ENCODE measurements around the gene MPHOSPH9. TPM values are rescaled to one million over a fixed set of nuclear protein-coding genes. Genes with fewer than 3 reads are reported as not detected.

MPHOSPH9 gene
- total RNA-seq, 4 donors from 2014 or later = 11.5 to 26.8 (median 14.7) TPM

GRCh38 chr12:123148223-123148622 is 84.7 kb downstream of the MPHOSPH9 start:
- no peaks in the 10 kb centered on the region for H3K36me3 ChIP-seq
- peaks cover 0 to 58% (median 30%) of the 10 kb centered on the region in 3 donors for H3K4me1 ChIP-seq
- TF ChIP-seq CTCF (IDR thresholded peaks at IDR 0.05) (no peak), POLR2A (IDR thresholded peaks at IDR 0.05) (no peak), POLR2AphosphoS5 (IDR thresholded peaks at IDR 0.05) (no peak), EP300 (IDR thresholded peaks at IDR 0.05) (no peak)
- H3K27me3 ChIP-seq = no peaks in the 10 kb centered on the region
- peak overlapping the region in 2 of 4 donors; percentile 93 to 96 for H3K27ac ChIP-seq
- no peaks in the 10 kb centered on the region for H3K9me3 ChIP-seq
- H3K4me3 ChIP-seq = no peak overlapping the region
- 57 to 71% methylated on average over 7 of the region's 9 CpGs for WGBS, 2 donors (ENCODE audit: low coverage in 1 of 2)
- no peak for ATAC-seq

- H3K4me1 ChIP-seq = peaks cover 5 to 77% (median 54%) of the 10 kb centered on the region in 3 donors
- 81% methylated on average over 2 of the region's 2 CpGs; no CpG with 5 or more reads in 1 of the 2 donors for WGBS, 2 donors (ENCODE audit: low coverage in 1 of 2)
- H3K27ac ChIP-seq = peak overlapping the region in 3 of 4 donors; percentile 11 to 19 (median 11)
- TF ChIP-seq POLR2AphosphoS5 (IDR thresholded peaks at IDR 0.05) (no peak), CTCF (IDR thresholded peaks at IDR 0.05) (no peak), EP300 (IDR thresholded peaks at IDR 0.05) (no peak), POLR2A (IDR thresholded peaks at IDR 0.05) (no peak)
- H3K27me3 ChIP-seq = no peaks in the 10 kb centered on the region
- no peaks in the 10 kb centered on the region for H3K9me3 ChIP-seq
- H3K36me3 ChIP-seq = no peaks in the 10 kb centered on the region
- no peak overlapping the region for H3K4me3 ChIP-seq
- no peak for ATAC-seq
These were observed 87.7 kb downstream of the MPHOSPH9 start for GRCh38 chr12:123145211-123145610.

DNA sequence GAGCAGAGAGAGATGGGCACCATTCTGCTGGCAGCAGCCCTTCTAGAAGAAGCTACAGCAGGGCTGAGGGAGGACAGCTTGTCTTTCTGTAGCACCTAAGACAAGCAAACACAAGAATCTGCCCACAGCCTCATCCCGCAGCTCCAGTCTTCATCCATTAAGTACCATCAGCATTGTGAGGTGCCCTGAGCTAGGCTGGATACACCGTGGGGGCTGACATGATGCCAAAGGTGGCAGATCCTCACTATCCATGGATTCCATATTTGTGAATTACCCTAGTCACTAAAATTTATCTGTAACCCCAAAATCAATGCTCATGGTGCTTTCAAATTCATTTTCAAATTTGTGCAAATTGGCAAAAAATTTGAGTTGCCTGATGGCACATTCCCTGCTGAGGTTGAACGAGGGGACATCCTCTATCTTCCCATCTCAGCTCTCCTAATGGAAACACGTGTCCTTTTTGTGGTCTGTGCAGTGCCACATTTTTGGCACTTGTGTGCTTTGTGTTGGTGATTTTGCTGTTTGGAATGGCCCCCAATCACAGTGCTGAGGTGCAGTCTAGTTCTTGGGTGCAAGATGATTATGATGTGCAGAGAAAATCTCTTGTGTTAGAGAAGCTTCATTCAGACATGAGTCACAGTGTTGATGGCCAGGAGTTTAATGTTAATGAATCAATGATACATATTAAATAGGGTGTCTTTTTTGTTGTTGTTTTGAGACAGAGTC is 89.0 kb downstream of the MPHOSPH9 start:
- peaks cover 10 to 77% (median 47%) of the 10 kb centered on the region in 3 donors for H3K4me1 ChIP-seq
- no peaks in the 10 kb centered on the region for H3K27me3 ChIP-seq
- H3K9me3 ChIP-seq = no peaks in the 10 kb centered on the region
- H3K4me3 ChIP-seq = no peak overlapping the region
- no peaks in the 10 kb centered on the region for H3K36me3 ChIP-seq
- ATAC-seq = no peak
- no peak for TF ChIP-seq POLR2A (IDR thresholded peaks at IDR 0.05)
- TF ChIP-seq CTCF (IDR thresholded peaks at IDR 0.05) = no peak
- no peak for TF ChIP-seq EP300 (IDR thresholded peaks at IDR 0.05)
- TF ChIP-seq POLR2AphosphoS5 (IDR thresholded peaks at IDR 0.05) = no peak
- H3K27ac ChIP-seq = peak overlapping the region; percentile 36 to 86 (median 84)
- WGBS, 2 donors (ENCODE audit: low coverage in 1 of 2) = 76 to 94% methylated on average over 4 of the region's 4 CpGs

DNA sequence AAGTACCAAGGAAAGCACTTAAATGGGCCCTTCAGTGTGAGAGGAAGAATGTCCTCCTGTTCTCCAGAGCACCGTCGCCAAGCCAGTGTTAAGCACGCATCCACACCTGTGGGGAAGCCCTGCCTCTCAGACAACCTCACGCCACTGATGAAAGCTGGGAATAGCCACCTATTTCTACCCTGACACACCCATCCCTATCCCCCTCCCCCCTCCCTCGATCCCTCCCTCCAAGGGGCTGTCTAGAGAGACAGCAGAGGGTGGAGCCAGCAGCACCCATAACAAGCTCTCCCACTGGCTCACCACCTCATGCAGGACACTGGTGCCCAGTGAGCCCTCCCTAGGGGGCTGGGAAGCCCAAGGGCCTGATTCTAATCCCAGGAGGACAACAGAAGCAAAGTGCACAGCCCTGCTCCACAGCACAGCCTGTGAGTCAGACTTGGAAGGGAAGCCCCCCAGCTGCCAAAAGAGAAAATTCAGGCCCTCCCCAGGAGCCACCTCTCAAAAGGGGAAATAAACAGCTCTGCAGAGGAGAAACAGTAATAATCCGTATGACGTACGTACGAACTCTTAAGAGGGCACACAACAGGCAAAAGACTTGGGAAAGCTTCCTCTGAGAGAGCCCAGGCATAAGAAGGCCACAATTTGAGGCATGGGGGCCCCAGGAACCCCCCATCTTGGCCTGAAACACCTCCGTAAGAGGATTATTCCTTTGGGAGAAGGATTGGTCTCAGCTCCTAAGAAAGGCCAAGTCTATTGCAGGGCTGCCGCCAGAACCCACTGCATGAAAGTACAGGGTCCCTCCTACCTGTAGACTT is 89.8 kb downstream of the MPHOSPH9 start:
- 21 to 27% methylated on average over 3 to 8 of the region's 11 CpGs for WGBS, 2 donors (ENCODE audit: low coverage in 1 of 2)
- no peak overlapping the region for H3K4me3 ChIP-seq
- H3K4me1 ChIP-seq = peaks cover 10 to 73% (median 44%) of the 10 kb centered on the region in 3 donors
- TF ChIP-seq CTCF (IDR thresholded peaks at IDR 0.05) (peak in 1 of 4 experiments; percentile 11), EP300 (IDR thresholded peaks at IDR 0.05) (no peak), POLR2AphosphoS5 (IDR thresholded peaks at IDR 0.05) (peak; percentile 68), POLR2A (IDR thresholded peaks at IDR 0.05) (no peak)
- no peaks in the 10 kb centered on the region for H3K36me3 ChIP-seq
- peak; percentile 40 for ATAC-seq
- H3K27ac ChIP-seq = peak overlapping the region; percentile 66 to 86 (median 84)
- no peaks in the 10 kb centered on the region for H3K27me3 ChIP-seq
- no peaks in the 10 kb centered on the region for H3K9me3 ChIP-seq

Measured in gastroesophageal sphincter (tissue), 4 donors.